SK-N-MC (cell line): ENCODE data around the gene CDS2.

Experiments used
- EZH2 ChIP-seq: fragments of 200-600 bp; sonication (generic); IDR thresholded peaks from one replicate; pipeline ENCODE4 v1.6.1; 2017; ENCODE audit warnings: antibody characterized with exemption
- POLR2AphosphoS5 ChIP-seq: IDR thresholded peaks from 2 replicates; pipeline ENCODE4 v1.6.1; 2012; ENCODE audit warnings: mild to moderate bottlenecking, low read depth, low read length, borderline replicate concordance

- no peak for TF ChIP-seq EZH2
- TF ChIP-seq POLR2AphosphoS5, result no peak
Measured at GRCh38 chr20:5197270-5197827, 70.5 kb downstream of the CDS2 start.
